ENCODE measurements around the gene LLPH.
"Not testable (repeated sequence)": the region's sequence is repeated elsewhere in the genome, so short reads cannot be mapped to it uniquely, and the experiment has no call there.

Gene LLPH

DNA sequence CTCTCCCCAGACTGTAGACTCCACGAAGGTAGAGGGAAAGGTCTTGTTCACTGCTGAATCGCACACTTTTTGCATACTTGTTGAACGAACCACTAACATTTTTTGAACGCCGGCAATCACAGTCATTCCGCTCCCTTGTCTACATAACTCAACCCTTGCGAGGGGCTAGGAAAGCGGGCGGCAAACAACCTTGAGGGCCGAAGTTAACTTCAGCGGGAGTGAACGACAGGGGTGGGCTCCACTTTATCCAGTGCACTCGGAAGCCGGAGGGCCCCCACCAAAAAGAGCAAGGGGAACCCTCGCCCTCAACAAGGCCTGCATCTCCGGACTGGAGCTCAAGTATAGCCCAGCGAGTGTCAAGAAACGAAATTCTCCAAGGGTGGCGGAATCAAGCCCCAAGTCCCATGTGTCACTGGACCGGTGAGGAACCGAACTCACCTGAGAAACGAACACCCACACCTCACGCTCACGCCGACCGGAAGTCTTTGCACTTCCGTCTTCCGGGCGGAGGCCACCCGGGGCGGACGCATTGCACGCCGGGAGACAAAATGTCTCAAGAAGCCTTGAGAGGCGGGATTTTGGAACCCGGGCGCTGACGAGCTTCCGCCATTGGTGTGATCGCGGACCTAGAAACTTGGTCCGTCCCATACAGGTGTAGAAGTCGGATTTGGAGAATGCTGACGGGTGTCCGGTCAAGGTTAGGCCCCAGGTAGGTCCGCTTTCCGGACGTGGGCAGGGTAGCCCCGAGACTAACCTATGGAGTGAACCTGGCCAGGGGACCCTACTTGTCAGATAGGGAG lies at the start of gene LLPH:
TSS of gene LLPH (minus strand) at position 484 of the 800 bp plus-strand sequence. CDS start 1,644 bp downstream, outside the sequence.
- peak; percentile 46 for DNase-seq

DNA sequence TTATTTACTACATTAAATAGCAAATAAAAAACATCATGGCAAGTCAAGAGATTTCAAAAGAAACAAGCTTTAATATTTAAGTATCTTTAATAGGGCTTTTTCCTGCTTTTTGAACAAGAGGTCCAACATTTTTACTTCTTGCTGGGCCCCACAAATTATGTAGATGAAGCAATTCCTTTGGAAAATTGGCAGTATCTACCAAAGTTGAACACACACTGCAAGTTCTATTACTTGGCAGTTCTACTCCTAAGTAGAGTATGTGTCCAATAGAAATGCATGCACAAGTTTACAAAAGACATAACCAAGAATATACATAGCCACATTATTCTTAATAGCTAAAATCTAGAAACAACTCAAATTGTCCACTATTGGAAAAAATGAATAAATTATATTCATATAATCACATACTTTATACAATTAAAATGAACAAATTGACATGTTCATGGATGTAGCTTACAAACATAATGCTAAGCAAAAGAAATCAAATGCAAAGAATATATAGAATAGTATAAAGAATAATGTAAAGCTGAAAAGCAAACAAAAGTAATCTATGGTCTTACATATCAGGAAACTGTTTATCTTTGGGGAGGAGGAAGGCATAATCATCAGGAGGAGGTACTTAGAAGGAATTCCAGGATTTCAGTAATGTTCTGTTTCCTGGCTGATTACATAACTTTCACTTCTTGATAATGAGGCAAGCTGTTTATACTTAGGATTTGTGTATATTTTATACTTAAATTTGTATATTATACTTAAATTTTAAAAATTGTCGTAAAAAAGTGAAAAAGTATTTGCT lies 45.8 kb upstream of the LLPH start:
- no peak for DNase-seq

DNA sequence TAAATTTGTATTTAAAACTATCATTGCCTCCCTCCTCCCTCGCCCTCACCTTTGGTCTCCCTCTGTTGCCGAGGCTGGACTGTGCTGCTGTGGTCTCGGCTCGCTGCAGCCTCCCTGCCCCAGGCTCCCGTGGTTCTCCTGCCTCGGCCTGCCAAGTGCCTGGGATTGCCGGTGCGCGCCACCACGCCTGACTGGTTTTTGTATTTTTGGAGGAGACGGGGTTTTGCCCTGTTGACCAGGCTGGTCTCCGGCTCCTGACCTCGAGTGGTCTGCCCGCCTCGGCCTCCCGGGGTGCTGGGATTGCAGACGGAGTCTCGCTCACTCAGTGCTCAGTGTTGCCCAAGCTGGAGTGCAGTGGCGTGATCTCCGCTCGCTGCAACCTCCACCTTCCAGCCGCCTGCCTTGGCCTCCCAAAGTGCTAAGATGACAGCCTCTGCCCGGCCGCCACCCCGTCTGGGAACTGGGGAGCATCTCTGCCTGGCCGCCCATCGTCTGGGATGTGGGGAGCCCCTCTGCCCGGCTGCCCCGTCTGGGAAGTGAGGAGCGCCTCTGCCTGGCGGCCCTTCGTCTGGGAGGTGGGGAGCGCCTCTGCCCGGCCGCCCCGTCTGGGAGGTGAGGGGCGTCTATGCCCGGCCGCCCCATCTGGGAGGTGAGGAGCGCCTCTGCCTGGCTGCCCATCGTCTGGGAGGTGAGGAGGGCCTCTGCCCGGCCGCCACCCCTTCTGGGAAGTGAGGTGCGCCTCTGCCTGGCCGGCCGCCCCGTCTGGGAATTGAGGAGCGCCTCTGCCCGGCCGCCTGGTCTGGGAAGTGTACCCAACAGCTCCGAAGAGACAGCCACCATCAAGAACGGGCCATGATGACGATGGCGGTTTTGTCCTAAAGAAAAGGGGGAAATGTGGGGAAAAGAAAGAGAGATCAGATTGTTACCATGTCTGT lies 44.1 kb upstream of the LLPH start:
- not testable (repeated sequence) for DNase-seq

DNA sequence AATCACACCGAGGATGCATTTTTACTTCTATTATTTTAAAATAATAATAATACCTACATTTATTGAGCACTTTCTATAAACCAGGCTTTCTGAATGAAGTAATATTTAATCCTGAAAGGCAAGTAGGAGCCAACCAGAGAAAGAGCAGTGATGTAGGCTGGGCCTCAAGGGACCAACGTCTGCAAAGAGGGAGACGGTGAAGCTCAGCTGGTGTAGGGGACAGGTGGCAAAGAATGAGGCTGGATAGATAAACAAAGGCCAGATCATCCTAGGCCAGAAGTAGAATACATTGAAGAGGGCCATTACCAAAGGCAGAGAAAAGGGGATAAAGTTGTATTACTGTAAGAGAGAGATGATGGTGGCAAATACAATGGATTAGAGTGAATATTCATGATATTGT lies 40.1 kb upstream of the LLPH start:
- no peak for DNase-seq

DNA sequence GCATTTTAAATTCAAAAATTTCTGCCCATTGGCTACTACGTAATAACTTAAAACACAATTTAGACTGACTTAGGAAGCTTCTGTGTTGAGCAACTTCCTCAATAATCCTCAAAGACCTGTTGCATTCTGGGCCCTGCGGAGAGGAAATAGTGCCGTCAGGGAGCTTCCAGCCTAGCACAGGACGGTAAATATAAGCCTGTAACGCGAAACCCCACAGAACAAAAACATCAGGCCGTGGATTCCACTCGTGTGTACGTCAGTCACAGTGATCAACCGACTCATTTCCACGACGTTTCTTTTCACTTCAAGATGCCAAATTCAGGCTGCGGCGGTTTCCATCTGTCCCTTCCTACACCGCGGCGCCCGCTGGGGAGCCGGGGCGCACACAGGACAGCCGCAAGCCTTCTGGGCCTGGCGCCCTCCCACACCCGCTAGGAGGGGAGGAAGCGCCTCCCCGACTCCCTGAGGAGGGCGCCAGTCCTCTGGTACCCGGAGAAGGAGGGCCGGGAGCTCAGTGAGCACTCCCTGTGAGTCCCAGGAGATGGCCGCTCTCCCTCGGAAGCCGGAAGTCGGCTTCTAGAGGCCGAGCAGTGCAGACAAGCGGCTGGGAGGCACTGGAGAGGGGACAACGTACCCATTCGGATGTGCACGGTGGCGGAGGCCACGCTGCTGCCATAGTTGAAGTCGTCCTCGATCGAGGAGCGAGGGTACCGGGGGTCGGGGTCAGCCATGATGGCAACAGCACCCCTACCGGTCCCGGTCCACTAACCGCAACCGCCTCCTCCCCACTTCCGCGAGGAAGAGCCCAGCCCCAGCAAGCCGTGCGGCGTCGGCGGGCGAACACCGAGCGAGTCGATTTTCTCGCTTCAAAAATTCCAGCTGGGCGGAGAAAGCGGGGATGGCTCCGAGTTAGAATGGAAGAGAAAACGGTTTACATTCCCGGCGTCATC lies 38.9 kb upstream of the LLPH start, which contains the start of gene TMBIM4:
TSS of gene TMBIM4 (minus strand) at position 776 of the 950 bp plus-strand sequence. CDS start at position 731, 45 bp downstream.
- peak; percentile 62 for DNase-seq

DNA sequence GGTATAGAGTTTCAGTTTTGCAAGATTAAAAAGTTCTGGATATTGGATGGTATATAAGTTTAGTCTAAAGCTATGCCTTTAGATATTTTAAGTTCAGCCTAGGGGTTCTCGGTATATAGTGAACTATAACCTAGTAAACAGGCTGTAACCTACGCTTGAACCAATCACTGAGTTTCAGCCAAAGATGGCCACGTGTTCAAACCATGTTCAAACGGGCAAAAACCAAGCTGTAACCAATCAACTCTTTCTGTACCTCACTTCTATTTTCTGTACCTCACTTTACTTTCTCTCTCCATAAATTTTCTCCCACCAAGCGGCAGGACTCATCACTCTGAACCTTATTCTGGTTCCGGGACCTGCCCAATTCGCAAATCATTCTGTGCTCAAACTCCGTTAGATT lies 37.9 kb upstream of the LLPH start:
- DNase-seq, result no peak

DNA sequence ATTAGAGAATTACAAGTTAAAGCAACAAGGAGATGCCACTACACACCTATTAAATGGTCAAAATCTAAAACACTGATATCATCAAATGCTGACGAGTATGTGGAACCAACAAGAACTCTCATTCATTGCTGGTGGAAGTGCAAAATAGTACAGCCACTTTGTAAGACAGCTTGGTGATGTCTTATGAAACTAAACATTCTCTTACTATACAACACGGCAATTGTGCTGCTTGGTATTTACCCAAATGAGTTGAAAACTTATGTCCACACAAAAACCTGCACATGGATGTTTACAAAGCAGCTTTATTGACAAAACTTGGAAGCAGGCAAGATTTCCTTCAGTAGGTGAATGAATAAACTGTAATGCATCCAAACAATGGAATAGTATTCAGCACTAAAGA lies 36.0 kb upstream of the LLPH start:
- DNase-seq, result no peak

DNA sequence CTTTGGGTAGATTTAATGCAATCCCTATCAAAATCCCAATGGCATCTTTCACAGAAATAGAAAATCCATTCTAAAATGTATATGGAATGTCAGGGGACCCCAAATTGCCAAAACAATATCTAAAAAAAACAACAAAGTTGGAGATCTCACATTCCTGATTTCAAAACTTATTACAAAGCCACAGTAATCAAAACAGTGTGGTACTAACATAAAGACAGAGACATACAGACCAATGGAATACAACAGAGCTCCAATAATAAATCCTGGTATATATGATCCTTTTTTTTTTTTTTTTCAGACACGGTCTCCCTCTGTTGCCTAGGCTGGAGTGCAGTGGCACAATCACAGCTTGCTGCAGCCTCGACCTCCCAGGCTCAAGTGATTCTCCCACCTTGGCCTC lies 34.6 kb upstream of the LLPH start:
- no peak for DNase-seq

DNA sequence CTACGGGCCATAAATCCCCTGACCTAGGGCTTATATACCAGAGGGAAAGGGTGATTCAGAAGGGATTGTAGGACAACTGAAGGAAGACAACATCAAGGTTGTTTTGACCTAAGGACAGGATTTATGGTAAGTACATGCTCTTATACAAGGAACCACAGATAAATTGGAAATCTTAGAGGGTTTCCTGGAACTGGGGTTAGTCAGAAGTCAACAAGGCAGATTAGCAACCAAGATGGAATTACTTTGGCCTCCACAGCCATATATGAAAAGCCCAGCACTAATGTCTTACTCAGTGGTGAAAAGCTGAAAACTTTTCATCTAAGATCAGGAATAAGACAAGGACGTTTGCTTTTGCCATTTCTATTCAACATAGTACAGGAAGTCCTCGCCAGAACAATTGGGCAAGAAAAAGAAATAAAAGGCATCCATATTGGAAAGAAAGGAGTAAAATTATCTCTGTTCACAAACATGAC lies 33.8 kb upstream of the LLPH start:
- DNase-seq, result no peak

DNA sequence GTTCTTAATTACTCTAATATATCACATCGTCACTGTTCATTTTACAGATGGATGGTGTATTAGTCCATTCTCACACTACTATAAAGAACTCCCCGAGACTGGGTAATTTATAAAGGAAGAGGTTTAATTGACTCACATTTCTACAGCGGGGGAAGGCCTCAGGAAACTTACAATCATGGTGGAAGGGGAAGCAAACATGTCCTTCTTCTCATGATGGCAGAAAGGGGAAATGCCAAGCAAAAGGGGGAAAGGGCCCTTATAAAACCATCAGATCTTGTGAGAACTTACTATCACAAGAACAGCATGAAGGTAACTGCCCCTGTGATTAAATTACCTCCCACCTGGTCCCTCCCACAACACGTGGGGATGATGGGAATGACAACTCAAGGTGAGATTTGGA lies 32.7 kb upstream of the LLPH start:
- no peak for DNase-seq

DNA sequence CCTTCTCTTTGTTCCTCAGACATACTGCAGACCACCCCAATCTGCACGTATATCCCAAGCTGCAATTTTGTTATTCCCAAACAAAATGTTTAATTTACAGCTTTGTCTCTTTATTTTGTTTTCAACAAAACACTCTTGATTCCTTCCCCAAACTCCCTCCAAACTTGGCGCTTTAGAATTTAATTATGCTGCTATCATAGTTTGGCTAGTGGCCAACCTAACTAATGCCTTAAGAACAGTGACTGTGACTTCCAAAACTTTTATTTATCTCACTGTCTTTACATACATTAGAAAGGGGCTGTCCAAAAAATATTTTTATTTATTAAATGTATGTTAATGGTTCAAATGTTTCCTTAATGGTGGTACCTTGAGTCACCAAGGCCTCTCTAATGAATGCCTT lies 32.2 kb upstream of the LLPH start:
- no peak for DNase-seq

DNA sequence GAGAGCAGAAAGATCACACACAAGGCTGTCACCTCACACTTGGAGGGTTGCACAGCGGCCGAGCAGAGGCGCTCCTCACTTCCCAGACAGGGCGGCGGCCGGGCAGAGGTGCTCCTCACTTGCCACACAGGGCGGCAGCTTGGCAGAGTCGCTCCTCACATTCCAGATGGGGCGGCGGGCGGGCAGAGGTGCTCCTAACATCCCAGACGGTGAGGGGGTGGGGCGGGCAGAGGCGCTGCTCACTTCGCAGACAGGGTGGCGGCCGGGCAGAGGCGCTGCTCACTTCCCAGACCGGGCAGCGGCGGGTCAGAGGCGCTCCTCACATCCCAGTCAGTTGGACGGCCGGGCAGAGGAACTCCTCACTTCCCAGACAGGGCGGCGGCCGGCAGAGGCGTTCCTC lies 30.2 kb upstream of the LLPH start:
- DNase-seq, result no peak

DNA sequence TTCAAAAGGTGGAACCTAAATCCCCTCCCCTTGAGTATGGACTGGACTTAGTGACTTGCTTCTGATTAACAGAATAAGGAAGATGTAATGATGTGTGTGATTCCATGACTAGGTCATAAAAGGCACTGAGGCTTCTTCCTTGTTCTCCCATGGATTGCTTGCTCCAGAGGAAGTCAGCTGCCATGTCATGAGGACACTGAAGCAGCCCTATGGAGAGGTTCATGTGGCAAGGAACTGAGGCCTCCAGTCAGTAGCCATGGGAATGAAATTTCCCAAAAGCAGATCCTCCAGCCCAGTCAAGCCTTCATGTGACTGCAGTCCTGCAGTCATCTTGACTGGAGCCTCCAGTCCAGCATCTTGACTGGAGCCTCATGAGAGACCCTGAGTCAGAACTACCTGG lies 28.6 kb upstream of the LLPH start:
- DNase-seq, result no peak

DNA sequence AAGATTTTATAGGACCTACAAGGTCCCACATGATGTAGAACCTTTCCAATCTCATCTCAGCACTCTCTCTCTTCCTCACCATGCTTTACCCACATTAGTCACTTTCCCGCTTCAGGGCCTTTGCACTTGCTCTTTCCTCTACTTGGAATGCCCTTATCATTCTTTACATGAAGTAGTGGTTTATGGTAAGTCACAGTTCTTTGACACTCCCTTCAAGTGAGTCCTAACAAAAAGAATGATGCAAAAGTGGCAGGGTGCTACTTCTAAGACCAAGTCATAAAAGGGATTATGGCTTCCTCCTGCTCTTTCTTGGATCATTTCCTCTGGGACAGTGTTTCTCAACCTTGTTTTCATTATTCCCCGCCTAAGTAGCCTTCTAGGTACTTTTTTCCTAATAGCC lies 26.1 kb upstream of the LLPH start:
- DNase-seq, result no peak

DNA sequence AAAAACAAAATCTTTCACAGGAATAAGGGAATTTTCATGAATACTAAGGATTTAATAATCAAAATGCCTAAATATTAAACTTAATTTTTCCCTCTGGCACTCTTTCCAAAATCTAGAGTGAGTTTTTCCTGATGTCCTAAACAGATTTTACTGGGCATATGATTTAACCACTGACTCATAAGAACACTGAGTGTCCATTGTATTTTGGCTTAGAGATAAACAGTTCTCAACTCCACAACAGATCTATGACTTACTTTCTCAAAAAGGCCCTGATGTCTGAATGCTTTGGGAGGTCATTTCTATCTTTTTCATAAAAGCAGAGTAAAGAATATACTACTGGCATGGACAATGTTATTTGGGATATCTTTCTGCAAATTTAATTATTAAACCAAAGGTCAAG lies 24.2 kb upstream of the LLPH start:
- DNase-seq, result no peak

DNA sequence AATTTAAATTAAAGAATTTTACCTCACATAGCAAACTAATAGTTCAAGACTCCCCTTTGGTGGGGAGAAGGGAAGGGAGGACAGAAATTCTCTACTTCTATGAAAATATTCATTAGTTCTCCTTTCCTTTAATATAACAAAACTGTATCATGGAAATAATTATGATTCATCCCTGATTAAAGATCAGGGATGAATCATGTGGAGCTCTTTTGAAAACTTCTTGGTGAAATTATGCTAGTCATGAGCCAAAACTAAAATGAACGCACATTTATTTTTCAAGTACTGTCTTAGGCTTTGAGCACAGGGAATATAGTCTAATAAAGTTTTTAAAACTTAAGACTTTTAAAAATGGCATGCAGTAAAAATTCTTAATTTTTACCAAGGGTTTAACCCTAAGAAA lies 22.2 kb upstream of the LLPH start:
- no peak for DNase-seq

DNA sequence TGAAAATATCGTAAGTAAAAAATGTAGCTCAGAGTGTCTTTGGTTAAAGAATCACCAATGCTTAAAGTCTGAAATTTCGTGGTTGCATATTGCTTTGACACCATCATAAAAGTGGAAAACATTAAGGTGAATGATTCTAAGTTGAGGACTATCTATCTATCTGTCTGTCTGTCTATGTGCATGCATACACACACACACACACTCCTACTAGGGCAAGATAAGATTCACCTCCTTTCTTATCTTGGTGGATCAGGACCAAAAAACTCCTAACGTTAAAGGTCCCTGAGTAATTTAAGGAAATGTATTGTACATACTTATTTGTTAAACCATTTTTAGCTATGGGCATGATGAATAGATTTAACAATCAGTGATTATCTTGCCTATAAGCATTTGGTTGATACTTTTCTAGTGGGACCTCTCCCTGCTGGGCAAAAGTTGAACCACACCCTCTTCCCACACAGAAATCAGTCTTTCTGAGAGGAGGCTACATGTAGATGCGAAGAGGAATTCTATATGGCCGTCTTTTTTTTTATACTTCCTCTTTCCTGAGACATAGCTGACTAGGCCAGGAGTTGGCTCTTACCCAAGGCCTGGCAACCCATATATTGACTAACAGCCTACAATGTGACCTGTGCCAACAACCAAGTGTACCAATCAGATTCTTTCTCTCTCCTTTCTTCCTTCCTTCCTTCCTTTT lies 19.3 kb upstream of the LLPH start:
- DNase-seq, result no peak

DNA sequence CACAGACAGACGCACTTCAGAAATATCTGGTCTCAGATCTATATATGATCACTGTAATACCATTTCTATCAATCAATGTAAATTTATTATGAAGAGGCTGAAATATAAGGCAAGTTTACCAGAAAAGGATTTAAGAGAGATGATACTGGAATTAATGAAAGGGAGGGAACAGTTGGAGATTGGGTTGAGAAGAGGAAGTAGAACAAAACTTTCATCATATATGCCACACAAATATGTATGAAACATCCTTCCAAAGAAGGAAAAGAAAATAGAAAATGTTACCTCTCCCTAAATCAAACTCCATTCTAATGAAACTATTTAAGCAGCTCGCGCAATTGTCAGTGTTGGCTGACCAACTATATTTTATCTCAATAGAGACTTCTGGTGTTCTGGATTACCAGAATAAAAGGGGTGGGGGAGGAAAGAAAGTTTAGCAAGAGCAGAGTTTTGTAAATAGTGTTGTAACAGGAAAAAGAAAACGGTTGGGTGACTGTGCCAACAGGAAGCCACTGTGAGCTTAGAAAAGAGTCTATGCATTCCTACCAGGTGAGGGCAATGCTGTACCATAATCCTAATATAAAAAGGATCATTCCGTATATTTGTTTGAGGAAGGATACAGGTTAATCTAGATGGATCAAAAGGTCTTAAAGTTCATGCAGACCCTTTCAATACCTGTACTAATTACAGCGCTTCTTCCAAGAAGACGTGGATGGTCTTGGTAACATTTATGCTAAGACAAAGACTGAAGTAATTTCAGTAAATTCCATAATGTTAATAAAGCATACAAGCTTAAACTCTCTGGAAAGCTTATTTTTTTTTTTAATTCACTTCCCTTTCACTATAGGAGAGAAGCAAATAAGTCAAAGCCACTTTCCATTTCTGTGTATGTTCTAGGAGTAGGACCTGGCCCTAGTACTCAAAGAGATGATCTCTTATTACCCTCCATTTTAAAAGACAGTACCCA lies 14.5 kb upstream of the LLPH start:
- DNase-seq, result no peak

DNA sequence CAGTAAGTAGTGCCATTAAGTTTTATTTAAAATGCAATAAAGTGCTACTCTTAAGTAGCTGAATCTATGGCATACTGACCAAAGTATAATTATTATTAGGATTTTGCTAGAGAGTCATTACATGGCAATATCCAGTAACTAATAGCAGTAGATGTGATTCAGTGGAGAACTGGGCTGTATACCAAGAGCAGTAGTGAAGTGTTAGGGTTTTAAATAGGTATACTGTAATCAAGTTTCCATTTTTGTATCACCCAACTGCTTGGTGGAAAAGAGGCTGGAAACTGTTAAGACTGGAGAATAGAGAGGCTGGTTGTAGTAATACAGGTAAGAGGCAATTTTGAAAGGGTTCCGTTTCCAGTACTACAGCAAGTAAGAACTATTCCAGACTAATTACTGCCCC lies 13.3 kb upstream of the LLPH start:
- no peak for DNase-seq

DNA sequence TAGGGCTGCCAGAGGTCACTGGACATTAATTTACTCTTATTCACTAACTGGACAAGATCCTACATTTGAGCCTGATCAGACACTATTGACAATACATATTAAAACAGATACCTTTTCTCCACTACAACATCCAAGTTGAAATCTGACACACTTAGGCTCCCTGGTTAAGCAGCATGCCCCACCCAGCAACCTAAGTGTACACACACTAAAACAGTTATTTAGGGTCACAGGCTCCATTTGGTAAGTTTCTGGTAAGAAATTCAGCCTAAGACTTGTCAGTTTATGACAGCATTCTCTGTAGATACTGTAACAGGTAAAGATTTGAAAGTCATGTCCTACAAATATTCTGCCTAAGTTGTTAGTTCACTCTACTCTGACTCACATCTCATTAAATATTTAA lies 12.3 kb upstream of the LLPH start:
- DNase-seq, result no peak

All from 8988T (cell line).